ENCODE data around the gene BBLN. TPM values are rescaled to one million over a fixed set of nuclear protein-coding genes. Genes with fewer than 3 reads are reported as not detected.

BBLN gene
- total RNA-seq, 1 experiment from 2014 or later = 154 TPM

- H3K36me3 ChIP-seq (ENCODE audit: low read depth) = peaks cover 7% of the 10 kb centered on the region; the same call in 1 of the 2 replicates
- H3K9me3 ChIP-seq (ENCODE audit: insufficient read depth, low read depth) = no peaks in the 10 kb centered on the region
- H3K4me1 ChIP-seq (replicated peaks; ENCODE audit: insufficient read depth) = peaks cover 60% of the 10 kb centered on the region
- no peaks in the 10 kb centered on the region for H3K9me2 ChIP-seq (ENCODE audit: insufficient read depth)
- H3K79me2 ChIP-seq (ENCODE audit: low read depth) = peaks cover 44% of the 10 kb centered on the region
- H2AFZ ChIP-seq = no peak within 1 kb of the TSS
- no peaks in the 10 kb centered on the region for H3K27me3 ChIP-seq (ENCODE audit: insufficient read depth, low read depth)
- DNase-seq = peak; percentile 93 to 96
- peak within 1 kb of the TSS; percentile 99 for H3K27ac ChIP-seq
- H4K20me1 ChIP-seq (ENCODE audit: insufficient read depth) = peaks cover 24% of the 10 kb centered on the region
- peak within 1 kb of the TSS; percentile 100 for H3K4me2 ChIP-seq
- peaks cover 81% of the 10 kb centered on the region for H3F3A ChIP-seq (ENCODE audit: insufficient read depth, low read depth)
- H3K4me3 ChIP-seq = peak within 1 kb of the TSS; percentile 97
- TF ChIP-seq EZH2 (IDR thresholded peaks at IDR 0.05; ENCODE audit: low read depth) (no peak), CTCF (conservative IDR thresholded peaks at IDR 0.05) (no peak; the same call in 1 of the 2 replicates)
- CTCF ChIA-PET = no interaction called here
- POLR2A ChIA-PET (ENCODE audit: unreplicated experiment) = interaction anchor here (0.6 to 0.8 kb wide), 2 partner anchors 10 to 41 kb away, joined by 5 to 10 read pairs; no protein-coding TSS in a partner anchor
- intact Hi-C loops (cut with micrococcal nuclease; ENCODE audit: unreplicated experiment) = loop anchor here (1.0 to 5.0 kb wide), 3 partner anchors 12 to 43 kb away; partner anchors contain the start of gene CIZ1
- no TSS peak for BruUV-seq (replicated peaks)
These were observed 10.9 kb upstream of the BBLN start, which contains the start of gene LCN2 for GRCh38 chr9:128149001-128149701. Gene LCN2, plus strand, starts transcription at chr9:128149453. Its CDS starts 73 bp downstream, at chr9:128149526.

DNA sequence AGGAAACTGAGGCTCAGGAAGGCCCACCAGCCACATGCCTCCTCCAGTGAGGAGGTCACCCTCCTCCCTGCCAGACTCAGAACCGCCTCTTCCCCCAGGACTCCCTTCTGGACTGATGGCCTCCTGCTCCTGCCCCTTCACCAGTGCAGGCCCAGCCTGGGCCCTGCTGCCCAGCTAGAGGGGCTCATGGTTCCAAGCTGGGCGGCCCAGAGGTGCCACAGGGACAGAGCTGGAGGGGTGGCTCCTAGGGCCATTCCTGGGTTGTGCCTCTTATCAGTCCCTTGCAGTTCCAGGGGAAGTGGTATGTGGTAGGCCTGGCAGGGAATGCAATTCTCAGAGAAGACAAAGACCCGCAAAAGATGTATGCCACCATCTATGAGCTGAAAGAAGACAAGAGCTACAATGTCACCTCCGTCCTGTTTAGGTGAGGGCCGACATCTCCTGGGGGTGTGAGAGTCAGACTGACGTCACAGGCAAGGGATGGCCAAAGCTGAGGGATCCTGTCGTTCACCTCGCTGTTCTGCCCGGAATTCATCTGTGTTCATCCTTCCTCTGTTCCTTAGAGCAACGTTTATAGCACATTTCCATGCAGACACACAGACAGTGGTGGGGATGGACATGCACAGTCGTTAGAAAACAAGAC, 10.0 kb upstream of the BBLN start:
- Histone ChIP-seq H3K4me1 (replicated peaks; ENCODE audit: insufficient read depth) (peaks cover 51% of the 10 kb centered on the region), H4K20me1 (ENCODE audit: insufficient read depth) (peaks cover 24% of the 10 kb centered on the region), H3F3A (ENCODE audit: insufficient read depth, low read depth) (peaks cover 84% of the 10 kb centered on the region), H3K27ac (peak overlapping the region; percentile 99), H3K27me3 (ENCODE audit: insufficient read depth, low read depth) (no peaks in the 10 kb centered on the region), H3K4me3 (peak overlapping the region; percentile 97), H3K79me2 (ENCODE audit: low read depth) (peaks cover 44% of the 10 kb centered on the region), H3K9me2 (ENCODE audit: insufficient read depth) (no peaks in the 10 kb centered on the region), H3K36me3 (ENCODE audit: low read depth) (peaks cover 7% of the 10 kb centered on the region; the same call in 1 of the 2 replicates), H3K4me2 (peak overlapping the region; percentile 100), H3K9me3 (ENCODE audit: insufficient read depth, low read depth) (no peaks in the 10 kb centered on the region), H2AFZ (no peak overlapping the region)
- no peak for DNase-seq
- TF ChIP-seq EZH2 (IDR thresholded peaks at IDR 0.05; ENCODE audit: low read depth) = no peak
- no peak for TF ChIP-seq CTCF (conservative IDR thresholded peaks at IDR 0.05)
- TSS peak; percentile 84 for BruUV-seq (replicated peaks)
- CTCF ChIA-PET = interaction anchor here (0.5 to 0.7 kb wide), 2 partner anchors 13 to 61 kb away, joined by 3 to 6 read pairs; no protein-coding TSS in a partner anchor
- POLR2A ChIA-PET (ENCODE audit: unreplicated experiment) = interaction anchor here (0.7 to 1.1 kb wide), 3 partner anchors 10 to 726 kb away, joined by 7 to 14 read pairs (median 11); partner anchors contain the start of gene BBLN
- intact Hi-C loops (cut with micrococcal nuclease; ENCODE audit: unreplicated experiment) = loop anchor here (1.0 to 5.0 kb wide), 5 partner anchors 9 to 42 kb away; partner anchors contain the start of gene CIZ1

DNA sequence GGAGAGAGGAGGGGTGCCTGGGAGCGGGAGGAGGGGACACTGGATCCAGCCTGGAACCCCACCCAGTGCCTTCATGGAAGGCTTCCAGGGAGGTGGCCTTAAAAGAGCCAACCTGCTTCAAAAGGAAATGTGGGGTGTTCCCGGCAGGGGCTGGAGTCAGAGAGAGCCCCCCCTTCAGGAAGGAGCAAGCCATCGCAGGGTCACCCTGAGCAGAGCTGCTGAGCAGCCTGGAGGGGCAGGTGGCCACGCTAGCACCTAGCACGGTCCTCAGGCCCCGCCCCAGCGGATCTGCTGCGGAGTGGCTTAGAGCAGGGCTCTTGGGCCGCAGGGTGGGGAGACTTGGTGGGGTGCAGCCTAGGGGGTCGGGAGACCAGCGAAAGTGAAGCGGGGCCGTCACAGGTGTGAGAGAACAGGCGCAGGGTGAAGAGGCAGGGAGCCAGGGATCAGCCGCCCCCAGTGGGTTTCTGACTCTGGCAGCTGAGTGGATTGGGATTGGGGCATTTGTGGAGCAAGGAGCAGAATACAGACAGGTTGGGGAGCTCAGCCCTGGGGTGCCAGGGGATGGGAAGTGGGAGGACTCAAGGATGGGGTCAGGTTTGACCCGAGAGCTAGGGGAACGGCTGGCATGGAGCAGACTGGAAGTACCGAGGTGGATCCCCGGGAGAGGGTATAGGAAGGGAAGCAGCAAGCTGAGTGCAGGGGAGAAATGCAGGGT, 9.3 kb upstream of the BBLN start:
- peak overlapping the region; percentile 100 for H3K4me2 ChIP-seq
- peaks cover 24% of the 10 kb centered on the region for H4K20me1 ChIP-seq (ENCODE audit: insufficient read depth)
- no peak overlapping the region for H2AFZ ChIP-seq
- peaks cover 44% of the 10 kb centered on the region for H3K79me2 ChIP-seq (ENCODE audit: low read depth)
- intact Hi-C loops (cut with micrococcal nuclease; ENCODE audit: unreplicated experiment) = loop anchor here (1.0 kb wide), 2 partner anchors 9 to 27 kb away; no protein-coding TSS in a partner anchor
- peak; percentile 79 to 94 for DNase-seq
- H3K4me1 ChIP-seq (replicated peaks; ENCODE audit: insufficient read depth) = peaks cover 44% of the 10 kb centered on the region
- no peaks in the 10 kb centered on the region for H3K27me3 ChIP-seq (ENCODE audit: insufficient read depth, low read depth)
- peaks cover 7% of the 10 kb centered on the region; the same call in 1 of the 2 replicates for H3K36me3 ChIP-seq (ENCODE audit: low read depth)
- H3K27ac ChIP-seq = peak overlapping the region; percentile 99
- POLR2A ChIA-PET (ENCODE audit: unreplicated experiment) = interaction anchor here (0.6 to 1.1 kb wide), 5 partner anchors 9 to 725 kb away, joined by 3 to 14 read pairs (median 7); partner anchors contain the start of genes BBLN and NAIF1
- peak overlapping the region; percentile 97 for H3K4me3 ChIP-seq
- CTCF ChIA-PET = interaction anchor here (0.7 to 0.9 kb wide), 4 partner anchors 8 to 202 kb away, joined by 3 to 7 read pairs (median 3); no protein-coding TSS in a partner anchor
- peaks cover 86% of the 10 kb centered on the region for H3F3A ChIP-seq (ENCODE audit: insufficient read depth, low read depth)
- no TSS peak for BruUV-seq (replicated peaks)
- peak; percentile 64 for TF ChIP-seq CTCF (conservative IDR thresholded peaks at IDR 0.05)
- TF ChIP-seq EZH2 (IDR thresholded peaks at IDR 0.05; ENCODE audit: low read depth) = no peak
- no peaks in the 10 kb centered on the region for H3K9me2 ChIP-seq (ENCODE audit: insufficient read depth)
- H3K9me3 ChIP-seq (ENCODE audit: insufficient read depth, low read depth) = no peaks in the 10 kb centered on the region

Measured in PC-9 (cell line).